ENCODE results near the gene DR1. TPM values are rescaled to one million over a fixed set of nuclear protein-coding genes. Genes with fewer than 3 reads are reported as not detected.

Gene DR1
- total and polyA plus RNA-seq, 2 of the 4 experiments (the other 2 are of a cell fraction), result 27.1 to 39.4 TPM

DNA sequence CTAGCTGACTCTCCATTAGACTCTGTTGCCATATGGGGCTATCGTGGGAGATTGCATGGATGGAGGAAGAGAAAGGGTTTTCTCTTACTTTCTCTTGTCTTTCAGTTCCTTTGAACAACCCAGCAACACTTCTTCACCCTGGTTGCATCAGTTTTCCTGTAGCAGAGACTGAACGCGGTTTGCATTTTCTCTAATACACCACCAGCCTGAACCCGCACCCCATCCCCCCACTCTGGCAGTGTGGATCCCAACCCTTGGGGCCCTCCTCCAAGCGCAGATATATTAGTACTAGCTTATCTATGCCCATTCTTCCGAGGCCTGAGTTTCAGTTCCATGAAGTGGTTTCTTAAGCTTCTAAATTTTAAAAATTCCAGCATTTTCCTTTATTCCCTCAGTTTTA lies 12.6 kb downstream of the DR1 start:
- intact Hi-C loops (cut with micrococcal nuclease) (no loop called here), in situ Hi-C loops (cut with MboI; ENCODE audit: low sequenced_read_pairs) (no loop called here), dilution Hi-C loops (cut with HindIII; ENCODE audit: low sequenced_read_pairs, unreplicated experiment) (no loop called here)
- Histone ChIP-seq H2AFZ (replicated peaks; ENCODE audit: low read length, poor library complexity) (no peak overlapping the region), H4K91ac (ENCODE audit: insufficient read depth, low read depth, low read length) (no peak overlapping the region), H3K9me3 (ENCODE audit: control insufficient read depth, insufficient read depth, low read length) (no peaks in the 10 kb centered on the region), H3K9ac (ENCODE audit: low read depth, low read length) (no peak overlapping the region), H2AK5ac (ENCODE audit: low read depth, low read length) (no peak overlapping the region), H3K4me3 (ENCODE audit: insufficient read depth, low read depth, low read length) (no peak overlapping the region), H3K23ac (ENCODE audit: low read depth, low read length) (peak overlapping the region; percentile 32; the same call in 1 of the 2 replicates), H3K27ac (ENCODE audit: insufficient read depth, low read length) (no peak overlapping the region), H2BK15ac (ENCODE audit: low read depth, low read length) (no peak overlapping the region), H2BK20ac (ENCODE audit: low read depth, low read length) (no peak overlapping the region), H4K20me1 (ENCODE audit: insufficient read depth, low read length) (peaks cover 11% of the 10 kb centered on the region; the same call in 1 of the 2 replicates), H3K9me1 (ENCODE audit: insufficient read depth, low read length) (peaks cover 6% of the 10 kb centered on the region), H3K4ac (ENCODE audit: low read depth, low read length) (no peak overlapping the region), H3K14ac (replicated peaks; ENCODE audit: low read depth, low read length) (no peak overlapping the region), H2BK120ac (ENCODE audit: low read depth, low read length) (no peak overlapping the region), H3K56ac (ENCODE audit: extremely low read depth, insufficient read depth, low read length) (no peak overlapping the region), H3K36me3 (ENCODE audit: control insufficient read depth, insufficient read depth, low read length) (peaks cover 18% of the 10 kb centered on the region), H3K4me1 (ENCODE audit: control insufficient read depth, insufficient read depth, low read length) (no peaks in the 10 kb centered on the region), H2AK9ac (replicated peaks; ENCODE audit: low read depth, low read length, poor library complexity) (no peak overlapping the region), H3K79me1 (ENCODE audit: low read depth in 1 of 2, low read length in 2 of 2) (peaks cover 26 to 45% of the 10 kb centered on the region in 2 experiments), H4K5ac (ENCODE audit: low read depth, low read length) (no peak overlapping the region), H3K4me2 (ENCODE audit: low read depth, low read length) (no peak overlapping the region), H3K27me3 (ENCODE audit: control insufficient read depth, insufficient read depth, low read length) (no peaks in the 10 kb centered on the region), H3K18ac (ENCODE audit: low read depth, low read length) (no peak overlapping the region), H2BK5ac (ENCODE audit: low read depth, low read length, poor library complexity, severe bottlenecking) (no peak overlapping the region), H4K8ac (ENCODE audit: low read depth in 2 of 2, low read length in 2 of 2) (no peak overlapping the region)
- POLR2A ChIA-PET (ENCODE audit: unreplicated experiment), result no interaction called here
- ATAC-seq (ENCODE audit: low read depth) (no peak), DNase-seq (no peak)
- no TSS peak for BruUV-seq (replicated peaks)
- TF ChIP-seq CHD1 (IDR thresholded peaks at IDR 0.05; ENCODE audit: low read depth, low read length), result no peak
- TF ChIP-seq BHLHE40 (IDR thresholded peaks at IDR 0.05; ENCODE audit: low read depth, low read length), result no peak
- TF ChIP-seq NFE2L2 (IDR thresholded peaks at IDR 0.05; ENCODE audit: low read depth, low read length), result no peak
- TF ChIP-seq, protein P1, sequence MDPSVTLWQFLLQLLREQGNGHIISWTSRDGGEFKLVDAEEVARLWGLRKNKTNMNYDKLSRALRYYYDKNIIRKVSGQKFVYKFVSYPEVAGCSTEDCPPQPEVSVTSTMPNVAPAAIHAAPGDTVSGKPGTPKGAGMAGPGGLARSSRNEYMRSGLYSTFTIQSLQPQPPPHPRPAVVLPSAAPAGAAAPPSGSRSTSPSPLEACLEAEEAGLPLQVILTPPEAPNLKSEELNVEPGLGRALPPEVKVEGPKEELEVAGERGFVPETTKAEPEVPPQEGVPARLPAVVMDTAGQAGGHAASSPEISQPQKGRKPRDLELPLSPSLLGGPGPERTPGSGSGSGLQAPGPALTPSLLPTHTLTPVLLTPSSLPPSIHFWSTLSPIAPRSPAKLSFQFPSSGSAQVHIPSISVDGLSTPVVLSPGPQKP (IDR thresholded peaks at IDR 0.05; ENCODE audit: borderline replicate concordance, low read depth, low read length), result no peak
- 89% methylated on average over 3 of the region's 6 CpGs; no CpG with 5 or more reads in 1 of the 2 experiments for WGBS, 2 experiments (ENCODE audit: extremely low coverage in 2 of 2, insufficient read length in 1 of 2)
- CTCF ChIA-PET, result no interaction called here
